HepG2 (cell line): Measurements from ENCODE around the gene GRIK4. TPM values are rescaled to one million over a fixed set of nuclear protein-coding genes. Genes with fewer than 3 reads are reported as not detected.

Source experiments
- ADNP ChIP-seq: sonication (generic); formaldehyde crosslinking; IDR thresholded peaks from 2 replicates; pipeline ENCODE4 v1.4.0; 2020; ENCODE audit warnings: missing genetic modification reagents
- ELF1 ChIP-seq: sonication (generic); formaldehyde crosslinking; IDR thresholded peaks from 2 replicates; pipeline ENCODE4 v1.4.0; 2020; ENCODE audit warnings: missing genetic modification reagents
- FIP1L1 ChIP-seq: fragments of 200-400 bp; formaldehyde crosslinking; IDR thresholded peaks from 2 replicates; pipeline ENCODE4 v1.6.1; 2018; ENCODE audit warnings: low read depth, mild to moderate bottlenecking, low read length, moderate library complexity, borderline replicate concordance; ENCODE audit not compliant: insufficient read depth
- GATAD2A ChIP-seq: IDR thresholded peaks from 2 replicates; pipeline ENCODE4 v1.6.1; 2016
- GPBP1L1 ChIP-seq: sonication (generic); formaldehyde crosslinking; IDR thresholded peaks from 2 replicates; pipeline ENCODE4 v1.5.0; 2020; ENCODE audit warnings: mild to moderate bottlenecking, missing genetic modification reagents
- HOXD1 ChIP-seq: sonication (generic); formaldehyde crosslinking; IDR thresholded peaks from 2 replicates; pipeline ENCODE4 v1.5.0; 2020; ENCODE audit warnings: missing genetic modification reagents
- ISX ChIP-seq: sonication (generic); formaldehyde crosslinking; conservative IDR thresholded peaks from 2 replicates; pipeline ENCODE4 v1.5.0; 2020; ENCODE audit warnings: missing genetic modification reagents
- MIXL1 ChIP-seq: IDR thresholded peaks from 2 replicates; pipeline ENCODE4 v1.6.1; 2016
- MNT ChIP-seq: fragments of 450-650 bp; IDR thresholded peaks from 2 replicates; pipeline ENCODE4 v1.6.1; 2016
- NFKB2 ChIP-seq: sonication (generic); formaldehyde crosslinking; IDR thresholded peaks from 2 replicates; pipeline ENCODE4 v1.4.0; 2020; ENCODE audit warnings: missing genetic modification reagents, borderline replicate concordance
- NONO ChIP-seq, 2 experiments: fragments of 450-650 bp in 1 of 2; sonication (generic) in 1 of 2; formaldehyde crosslinking in 1 of 2; IDR thresholded peaks in 1 of 2; conservative IDR thresholded peaks in 1 of 2; 2 replicates each; pipeline versions ENCODE4 v1.6.1 to v1.8.0; 2017 to 2022; ENCODE audit warnings: mild to moderate bottlenecking in 1 of 2, missing genetic modification reagents in 1 of 2, moderate library complexity in 1 of 2
- NR0B2 ChIP-seq: sonication (generic); formaldehyde crosslinking; IDR thresholded peaks from 2 replicates; pipeline ENCODE4 v1.4.0; 2020; ENCODE audit warnings: mild to moderate bottlenecking, missing genetic modification reagents
- PATZ1 ChIP-seq: sonication (generic); formaldehyde crosslinking; IDR thresholded peaks from 2 replicates; pipeline ENCODE4 v1.4.0; 2020; ENCODE audit warnings: missing genetic modification reagents
- PRMT3 ChIP-seq: sonication (generic); formaldehyde crosslinking; IDR thresholded peaks from 2 replicates; pipeline ENCODE4 v1.8.1; 2022; ENCODE audit warnings: low read depth, mild to moderate bottlenecking, moderate library complexity, missing genetic modification reagents, borderline replicate concordance
- RBM22 ChIP-seq: fragments of 200-400 bp; formaldehyde crosslinking; optimal IDR thresholded peaks from 2 replicates; pipeline ENCODE3; 2017; ENCODE audit warnings: mild to moderate bottlenecking, low read length, moderate library complexity
- SP5 ChIP-seq: IDR thresholded peaks from 2 replicates; pipeline ENCODE4 v1.6.1; 2016; ENCODE audit warnings: low read depth, borderline replicate concordance
- THAP11 ChIP-seq: IDR thresholded peaks from 2 replicates; pipeline ENCODE4 v1.6.1; 2016; ENCODE audit warnings: missing biosample characterization, missing genetic modification reagents
- ZBTB7A ChIP-seq: sonication (generic); formaldehyde crosslinking; IDR thresholded peaks from 2 replicates; pipeline ENCODE4 v1.8.0; 2022; ENCODE audit warnings: mild to moderate bottlenecking, missing genetic modification reagents
- ZFP82 ChIP-seq: sonication (generic); formaldehyde crosslinking; IDR thresholded peaks from 2 replicates; pipeline ENCODE4 v1.5.1; 2020; ENCODE audit warnings: mild to moderate bottlenecking, missing genetic modification reagents, borderline replicate concordance
- ZKSCAN8 ChIP-seq: IDR thresholded peaks from 2 replicates; pipeline ENCODE4 v1.6.1; 2016; ENCODE audit warnings: borderline replicate concordance, missing genetic modification reagents, missing compliant biosample characterization
- ZNF33A ChIP-seq: sonication (generic); formaldehyde crosslinking; IDR thresholded peaks from 2 replicates; pipeline ENCODE4 v1.5.1; 2020; ENCODE audit warnings: missing genetic modification reagents, mild to moderate bottlenecking, moderate library complexity, borderline replicate concordance
- ZNF354B ChIP-seq: sonication (generic); formaldehyde crosslinking; IDR thresholded peaks from 2 replicates; pipeline ENCODE4 v1.8.0; 2022; ENCODE audit warnings: mild to moderate bottlenecking, missing genetic modification reagents
- ZNF749 ChIP-seq: sonication (generic); formaldehyde crosslinking; IDR thresholded peaks from 2 replicates; pipeline ENCODE4 v1.8.0; 2022; ENCODE audit warnings: mild to moderate bottlenecking, missing genetic modification reagents, moderate library complexity, borderline replicate concordance
- polyA plus RNA-seq, 8 experiments: library from polyadenylated mRNA; depleted of rRNA in 3 of 8; stranded (reverse) in 7 of 8; unstranded in 1 of 8; fragments of >200 nt; fragmentation: Illumina TruSeq in 4 of 8; extraction: Trizol in 4 of 8; gene quantifications; 2 replicates each; pipeline versions ENCODE4 v1.2.1 to v1.2.3, GENCODE V29; 2011 to 2016; ENCODE audit warnings: low read depth in 4 of 8, missing spikeins in 1 of 8, mixed read lengths in 1 of 8; ENCODE audit not compliant: insufficient read depth in 1 of 8
- total RNA-seq, 5 experiments: library from RNA; depleted of rRNA; stranded (reverse); fragments of >200 nt; fragmentation: Illumina TruSeq; extraction: Trizol; gene quantifications; 2 replicates each; pipeline ENCODE4 v1.2.3, GENCODE V29; 2016; ENCODE audit warnings: low read depth in 1 of 5

Gene GRIK4
- total and polyA plus RNA-seq, 2 of the 13 experiments (the other 11 are each of a cell fraction or from before 2014, with no cell fraction given): 0.04 to 0.07 TPM

- no peak for TF ChIP-seq NR0B2 (CRISPR knock-in tag)
- TF ChIP-seq THAP11 (CRISPR knock-in tag): no peak
- TF ChIP-seq GATAD2A (CRISPR knock-in tag): peak; percentile 19; the same call in 1 of the 2 replicates
- no peak for TF ChIP-seq MNT
- TF ChIP-seq HOXD1 (CRISPR knock-in tag): no peak
- peak; percentile 51; the same call in 1 of the 2 replicates for TF ChIP-seq ZKSCAN8 (CRISPR knock-in tag)
- no peak for TF ChIP-seq PRMT3
- TF ChIP-seq GPBP1L1 (CRISPR knock-in tag): no peak
- TF ChIP-seq ADNP (CRISPR knock-in tag): no peak
- TF ChIP-seq ZNF33A (CRISPR knock-in tag): no peak
- TF ChIP-seq SP5: no peak
- TF ChIP-seq ZNF749: no peak
- peak; percentile 68 for TF ChIP-seq PATZ1 (CRISPR knock-in tag)
- TF ChIP-seq NONO (IDR thresholded peaks at IDR 0.05): no peak
- no peak for TF ChIP-seq NONO (CRISPR knock-in tag; conservative IDR thresholded peaks at IDR 0.05)
- no peak for TF ChIP-seq RBM22
- TF ChIP-seq MIXL1 (CRISPR knock-in tag): 0 out of 2 replicates have a peak, but pooled peaks have one; percentile 26
- TF ChIP-seq ZBTB7A (CRISPR knock-in tag): no peak
- no peak for TF ChIP-seq ISX
- no peak for TF ChIP-seq ZFP82 (CRISPR knock-in tag)
- TF ChIP-seq NFKB2 (CRISPR knock-in tag): no peak; the same call in 1 of the 2 replicates
- no peak for TF ChIP-seq FIP1L1
- no peak for TF ChIP-seq ZNF354B
- no peak for TF ChIP-seq ELF1
Observed at GRCh38 chr11:120511116-120511819, at the start of gene GRIK4 (continued).
